Left colon (tissue), 2 donors: ENCODE measurements around the gene TRIM56. TPM values are rescaled to one million over a fixed set of nuclear protein-coding genes. Genes with fewer than 3 reads are reported as not detected.
A peak's percentile ranks its signal among the peaks of the same experiment; 100 is the strongest.
"Not testable (repeated sequence)": the region's sequence is repeated elsewhere in the genome, so short reads cannot be mapped to it uniquely, and the experiment has no call there.

Experiments used
- ATAC-seq: fragments of 200-7000 bp; cut with Tn5 transposase; one replicate; pipeline ENCODE4 v1.9.1; 2020; ENCODE audit warnings: mild to moderate bottlenecking, moderate library complexity
- DNase-seq, 2 donors: peaks; one replicate each; pipeline ENCODE4 v3.0.0-alpha.2; 2020
- intact Hi-C, 2 donors: fragments of 100-400 bp; cut with DNase I in 1 of 2; cut with micrococcal nuclease in 1 of 2; formaldehyde crosslinking; loops; one replicate each; pipeline versions ENCODE4 v1.11.2 to v1.14.0; 2022; cut with DNase I, micrococcal nuclease
- total RNA-seq, 2 donors: library from RNA; stranded (reverse); fragmentation: NEBNext Ultra II Directional; extraction: Animal tissue kit (Norgen Biotek cat#: 25700); gene quantifications; one replicate each; pipeline ENCODE4 v1.2.1, GENCODE V29; 2021
- donor health status: DM: no; HTN: no; CAD: no.
- donor health status: DM: yes; HTN: yes; CAD: no.

Gene TRIM56
- total RNA-seq, 2 donors from 2014 or later: 36.2 to 43.3 TPM

DNA sequence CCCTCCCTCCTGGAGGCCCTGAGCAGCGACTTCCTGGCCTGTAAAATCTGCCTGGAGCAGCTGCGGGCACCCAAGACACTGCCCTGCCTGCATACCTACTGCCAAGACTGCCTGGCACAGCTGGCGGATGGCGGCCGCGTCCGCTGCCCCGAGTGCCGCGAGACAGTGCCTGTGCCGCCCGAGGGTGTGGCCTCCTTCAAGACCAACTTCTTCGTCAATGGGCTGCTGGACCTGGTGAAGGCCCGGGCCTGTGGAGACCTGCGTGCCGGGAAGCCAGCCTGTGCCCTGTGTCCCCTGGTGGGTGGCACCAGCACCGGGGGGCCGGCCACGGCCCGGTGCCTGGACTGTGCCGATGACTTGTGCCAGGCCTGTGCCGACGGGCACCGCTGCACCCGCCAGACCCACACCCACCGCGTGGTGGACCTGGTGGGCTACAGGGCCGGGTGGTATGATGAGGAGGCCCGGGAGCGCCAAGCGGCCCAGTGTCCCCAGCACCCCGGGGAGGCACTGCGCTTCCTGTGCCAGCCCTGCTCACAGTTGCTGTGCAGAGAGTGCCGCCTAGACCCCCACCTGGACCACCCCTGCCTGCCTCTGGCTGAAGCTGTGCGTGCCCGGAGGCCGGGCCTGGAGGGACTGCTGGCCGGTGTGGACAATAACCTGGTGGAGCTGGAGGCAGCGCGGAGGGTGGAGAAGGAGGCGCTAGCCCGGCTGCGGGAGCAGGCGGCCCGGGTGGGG, 2.2 kb downstream of the TRIM56 start:
- ATAC-seq (no peak), DNase-seq (no peak)
- intact Hi-C loops: no loop called here

GRCh38 chr7:101088069-101088425, 2.8 kb downstream of the TRIM56 start:
- ATAC-seq: no peak
- intact Hi-C loops: no loop called here
- no peak for DNase-seq

DNA sequence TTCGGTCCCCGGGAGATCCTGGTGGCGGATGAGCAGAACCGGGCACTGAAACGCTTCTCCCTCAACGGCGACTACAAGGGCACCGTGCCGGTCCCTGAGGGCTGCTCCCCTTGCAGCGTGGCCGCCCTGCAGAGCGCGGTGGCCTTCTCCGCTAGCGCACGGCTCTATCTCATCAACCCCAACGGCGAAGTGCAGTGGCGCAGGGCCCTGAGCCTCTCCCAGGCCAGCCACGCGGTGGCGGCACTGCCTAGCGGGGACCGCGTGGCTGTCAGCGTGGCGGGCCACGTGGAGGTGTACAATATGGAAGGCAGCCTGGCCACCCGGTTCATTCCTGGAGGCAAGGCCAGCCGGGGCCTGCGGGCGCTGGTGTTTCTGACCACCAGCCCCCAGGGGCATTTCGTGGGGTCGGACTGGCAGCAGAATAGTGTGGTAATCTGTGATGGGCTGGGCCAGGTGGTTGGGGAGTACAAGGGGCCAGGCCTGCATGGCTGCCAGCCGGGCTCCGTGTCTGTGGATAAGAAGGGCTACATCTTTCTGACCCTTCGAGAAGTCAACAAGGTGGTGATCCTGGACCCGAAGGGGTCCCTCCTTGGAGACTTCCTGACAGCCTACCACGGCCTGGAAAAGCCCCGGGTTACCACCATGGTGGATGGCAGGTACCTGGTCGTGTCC, 3.7 kb downstream of the TRIM56 start:
- intact Hi-C loops: no loop called here
- no peak for ATAC-seq
- no peak for DNase-seq

DNA sequence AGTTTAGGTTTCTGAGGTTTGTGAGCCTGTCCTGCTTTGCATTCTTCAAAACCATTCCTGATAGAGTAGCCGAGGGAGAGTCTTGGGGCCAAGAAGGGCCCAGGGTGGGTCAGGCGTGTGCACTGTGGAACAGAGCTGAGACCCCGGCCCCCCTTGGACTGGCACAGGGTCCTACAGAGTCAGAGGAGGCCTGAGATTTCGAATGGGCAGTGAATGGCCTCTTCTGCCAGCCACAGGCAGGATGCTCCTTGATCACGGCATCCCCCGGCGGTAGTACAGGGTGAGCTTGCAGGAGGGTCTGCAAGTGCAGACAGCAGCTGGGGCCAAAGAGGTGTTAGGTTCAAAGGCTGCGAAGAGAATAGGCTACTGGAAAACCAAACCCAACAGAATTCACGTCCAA, 4.6 kb downstream of the TRIM56 start:
- DNase-seq (no peak), ATAC-seq (no peak)
- intact Hi-C loops: no loop called here

DNA sequence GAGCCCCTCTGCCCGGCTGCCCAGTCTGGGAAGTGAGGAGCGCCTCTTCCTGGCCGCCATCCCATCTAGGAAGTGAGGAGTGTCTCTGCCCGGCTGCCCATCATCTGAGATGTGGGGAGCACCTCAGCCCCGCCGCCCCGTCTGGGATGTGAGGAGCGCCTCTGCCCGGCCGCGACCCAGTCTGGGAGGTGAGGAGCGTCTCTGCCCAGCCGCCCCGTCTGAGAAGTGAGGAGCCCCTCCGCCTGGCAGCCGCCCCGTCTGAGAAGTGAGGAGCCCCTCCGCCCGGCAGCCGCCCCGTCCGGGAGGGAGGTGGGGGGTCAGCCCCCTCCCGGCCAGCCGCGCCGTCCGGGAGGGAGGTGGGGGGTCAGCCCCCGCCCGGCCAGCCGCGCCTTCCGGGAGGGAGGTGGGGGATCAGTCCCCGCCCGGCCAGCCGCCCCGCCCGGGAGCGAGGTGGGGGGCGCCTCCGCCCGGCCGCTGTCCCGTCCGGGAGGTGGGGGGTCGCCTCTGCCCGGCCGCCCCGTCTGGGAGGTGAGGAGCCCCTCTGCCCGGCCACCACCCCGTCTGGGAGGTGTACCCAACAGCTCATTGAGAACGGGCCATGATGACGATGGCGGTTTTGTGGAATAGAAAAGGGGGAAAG, 7.1 kb downstream of the TRIM56 start:
- ATAC-seq, DNase-seq, intact Hi-C loops: not testable (repeated sequence)

DNA sequence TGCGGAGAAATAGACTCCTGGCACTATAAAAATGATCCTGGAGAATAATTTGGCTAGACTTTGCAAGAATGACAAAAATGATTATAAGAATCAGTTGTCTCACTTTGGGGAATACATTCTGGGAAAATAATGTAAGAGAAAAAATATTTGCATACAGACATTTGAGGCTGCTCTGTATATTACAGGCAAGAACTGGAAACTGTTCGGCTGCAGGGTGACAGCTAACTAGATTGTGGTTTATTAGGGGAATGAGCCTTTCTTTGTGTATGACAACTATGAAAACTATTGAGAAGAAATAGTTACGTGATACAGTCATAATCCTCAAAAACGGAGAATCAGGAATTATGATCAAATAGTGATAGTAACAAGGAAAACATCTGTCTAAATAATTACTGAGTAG, 8.6 kb downstream of the TRIM56 start:
- intact Hi-C loops: no loop called here
- DNase-seq (no peak), ATAC-seq (no peak)

DNA sequence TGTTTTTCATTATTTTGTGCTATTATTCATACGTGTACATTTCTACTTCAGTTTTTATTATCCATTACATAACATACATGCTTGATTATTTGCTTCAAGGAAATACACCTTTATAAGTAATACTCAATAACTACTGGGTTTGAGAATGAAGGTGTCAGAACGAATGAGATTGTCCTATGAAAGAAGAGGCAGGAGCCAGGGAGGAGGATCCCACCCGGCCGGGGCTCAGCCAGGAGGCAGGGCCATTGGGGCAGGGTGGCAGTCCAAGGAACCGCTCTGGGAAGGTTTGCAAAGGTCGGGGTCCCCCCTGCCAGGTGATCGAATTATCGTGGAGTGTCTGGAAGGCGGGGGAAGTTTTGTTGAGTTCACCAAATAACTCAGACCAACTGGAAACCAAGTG, 9.1 kb downstream of the TRIM56 start:
- DNase-seq (no peak), ATAC-seq (no peak)
- intact Hi-C loops: no loop called here

DNA sequence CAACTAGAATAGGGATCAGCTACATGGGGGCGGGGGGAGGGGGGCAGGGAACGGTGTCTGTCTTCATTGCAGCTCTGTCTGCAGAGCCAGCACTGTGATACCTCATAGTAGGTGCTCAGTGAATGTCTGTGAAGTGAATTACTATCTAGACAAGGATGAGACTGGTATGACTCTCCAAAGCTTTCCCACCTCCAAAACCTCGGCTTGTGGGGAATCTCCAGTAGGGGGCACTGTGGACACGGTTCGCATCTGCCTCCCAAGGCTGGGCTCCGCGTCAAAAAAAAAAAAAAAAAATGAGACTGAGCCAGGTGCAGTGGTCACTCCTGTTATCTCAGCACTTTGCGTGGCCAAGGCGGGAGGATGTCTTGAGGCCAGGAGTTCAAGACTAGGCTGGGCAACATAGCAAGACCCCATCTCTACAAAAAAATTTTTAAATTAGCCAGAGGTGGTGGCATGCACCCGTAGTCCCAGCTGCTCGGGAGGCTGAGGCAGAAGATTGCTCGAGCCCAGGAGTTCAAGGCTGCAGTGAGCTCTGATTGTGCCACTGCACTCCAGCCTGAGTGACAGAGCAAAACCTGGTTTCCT, 9.6 kb downstream of the TRIM56 start:
- intact Hi-C loops: no loop called here
- ATAC-seq (peak; percentile 63), DNase-seq (peak in 1 of 2 donors; percentile 53)

DNA sequence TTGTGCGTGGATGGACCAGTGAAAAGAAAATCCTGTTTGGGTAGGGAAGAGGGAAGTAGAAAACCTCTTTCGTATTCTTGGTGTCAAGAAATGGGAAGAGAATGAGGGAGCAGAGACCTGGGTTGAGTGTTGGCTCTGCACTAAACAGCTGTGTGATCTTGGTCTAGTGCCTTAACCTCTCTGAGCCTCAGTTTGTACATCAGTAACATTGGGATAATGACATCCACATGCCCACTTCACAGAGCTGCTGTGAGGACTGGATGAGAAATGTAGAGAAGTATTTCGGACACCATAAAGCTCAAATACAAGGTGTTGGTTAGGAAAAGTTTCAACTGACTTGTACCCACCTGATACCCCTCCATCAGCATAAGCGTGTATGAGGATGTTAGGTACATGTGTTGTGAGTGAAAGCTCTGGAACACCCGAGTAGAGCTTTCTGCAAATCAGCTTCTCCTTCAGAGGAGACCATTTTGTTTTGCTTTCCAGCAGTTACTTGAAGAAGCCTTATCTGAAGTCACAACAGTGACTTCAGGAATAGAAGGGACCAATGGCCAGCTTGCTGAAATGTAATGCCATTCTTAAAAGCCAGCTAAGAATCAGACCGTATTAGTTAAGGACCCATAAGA, 11.2 kb downstream of the TRIM56 start:
- DNase-seq: no peak
- no peak for ATAC-seq
- intact Hi-C loops: no loop called here

GRCh38 chr7:101096957-101097347, 11.7 kb downstream of the TRIM56 start:
- DNase-seq: no peak
- intact Hi-C loops: no loop called here
- peak; percentile 11 for ATAC-seq

DNA sequence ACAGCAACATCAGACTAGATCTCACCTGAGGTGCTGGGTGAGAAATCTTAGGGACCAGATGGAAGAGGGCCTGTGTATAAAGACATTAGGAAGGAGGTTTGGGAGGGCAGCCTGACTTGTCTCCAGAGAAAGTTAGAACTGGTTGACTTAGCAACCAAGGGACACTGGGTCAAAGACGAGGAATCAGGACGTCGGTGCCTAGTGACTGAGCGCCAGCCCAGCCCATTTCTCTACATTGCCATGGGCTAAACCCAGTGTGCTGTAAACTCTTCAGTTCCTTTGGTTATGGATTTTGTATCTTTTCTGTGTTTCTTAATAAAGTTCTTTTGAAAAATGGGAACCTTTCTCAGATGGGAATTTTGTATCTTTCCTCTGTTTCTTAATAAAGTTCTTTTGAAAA, 12.3 kb downstream of the TRIM56 start:
- ATAC-seq (peak; percentile 19), DNase-seq (no peak)
- intact Hi-C loops: no loop called here

DNA sequence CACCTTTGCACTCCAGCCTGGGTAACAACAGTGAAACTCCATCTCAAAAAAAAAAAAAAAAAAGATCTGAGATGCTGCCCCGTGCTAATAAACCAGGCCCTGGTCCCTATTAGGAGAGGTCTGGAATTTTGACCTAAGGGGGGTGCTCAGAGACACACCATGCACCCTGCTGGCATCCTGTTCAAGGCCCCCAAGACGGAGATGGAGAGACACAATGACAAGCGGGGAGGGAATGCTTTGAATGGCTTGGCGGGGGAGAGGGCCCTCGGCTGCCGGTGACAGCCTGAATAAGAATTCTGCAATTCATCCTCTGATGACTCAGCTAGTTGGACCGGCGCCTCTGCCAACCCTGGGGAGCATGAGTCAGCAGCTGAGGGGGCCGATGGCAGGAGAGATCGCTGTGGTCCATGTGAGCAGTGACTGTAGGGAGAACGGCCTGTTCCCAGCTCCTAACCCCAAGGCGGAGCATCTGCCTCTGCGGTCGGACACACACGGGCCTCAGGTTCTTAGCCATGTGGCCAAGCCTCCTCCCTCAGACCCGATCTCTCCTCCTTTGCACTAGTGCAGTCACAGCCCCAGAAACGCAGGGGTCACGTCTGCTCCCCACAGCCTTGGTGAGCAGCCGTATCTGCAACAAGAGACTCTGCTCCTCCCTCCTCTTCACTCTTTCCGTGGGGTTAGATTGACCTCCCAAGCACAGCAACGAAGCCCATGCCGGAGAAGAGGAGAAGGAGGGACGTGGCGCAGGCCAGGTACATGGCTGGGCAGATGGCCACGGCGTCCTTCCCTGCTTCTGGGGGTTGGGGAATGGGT, 14.9 kb downstream of the TRIM56 start:
- ATAC-seq (peak; percentile 45), DNase-seq (peak; percentile 68 to 87)
- intact Hi-C loops: no loop called here

- intact Hi-C loops: no loop called here
- ATAC-seq: no peak
Observed at GRCh38 chr7:101100858-101101847, 15.9 kb downstream of the TRIM56 start.

DNA sequence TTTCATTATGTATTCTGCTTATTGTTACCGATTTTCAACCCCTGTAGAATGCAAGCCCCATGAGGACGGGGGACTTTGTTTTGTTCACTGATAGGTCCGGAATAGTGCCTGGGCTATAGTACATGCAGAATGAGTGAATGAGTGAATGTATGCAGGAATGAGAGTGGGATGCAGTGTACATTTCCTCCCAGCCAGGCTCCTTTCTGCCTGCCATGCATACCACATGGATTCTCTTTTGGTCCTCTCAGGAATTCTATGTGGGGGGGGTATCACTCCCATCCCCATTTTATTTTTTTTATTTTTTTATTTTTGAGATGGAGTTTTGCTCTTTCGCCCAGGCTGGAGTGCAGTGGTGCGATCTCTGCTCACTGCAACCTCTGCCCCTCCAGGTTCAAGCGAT, 16.7 kb downstream of the TRIM56 start:
- intact Hi-C loops: no loop called here
- ATAC-seq: no peak

More at GRCh38 chr7:101100858-101101847, 15.9 kb downstream of the TRIM56 start:
- DNase-seq: no peak

GRCh38 chr7:101103701-101104100, 18.4 kb downstream of the TRIM56 start:
- ATAC-seq: peak; percentile 11
- DNase-seq, intact Hi-C loops: not testable (repeated sequence)

More for the DNA sequence above, 16.7 kb downstream of the TRIM56 start:
- DNase-seq: no peak

GRCh38 chr7:101104193-101104713, 19.0 kb downstream of the TRIM56 start:
- ATAC-seq (no peak), DNase-seq (no peak)
- intact Hi-C loops: no loop called here

DNA sequence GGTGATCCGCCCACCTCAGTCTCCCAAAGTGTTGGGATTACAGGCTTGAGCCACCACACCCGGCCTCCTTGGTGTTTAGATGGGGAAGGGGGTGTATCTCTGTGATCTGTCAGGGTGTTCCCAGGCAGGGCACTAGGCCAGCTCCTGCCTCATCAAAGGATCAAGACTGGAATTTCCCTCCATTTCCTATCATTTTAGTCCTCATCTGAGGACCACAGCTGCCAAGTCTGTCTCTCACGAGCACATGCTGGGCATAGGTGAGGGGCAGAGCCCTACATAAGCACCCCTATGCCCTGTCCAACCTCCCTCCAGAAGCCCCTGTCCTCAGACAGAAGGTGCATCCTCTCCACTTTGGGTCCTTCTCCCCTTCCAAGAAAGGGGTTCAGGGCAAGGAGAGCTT, 19.5 kb downstream of the TRIM56 start:
- intact Hi-C loops: no loop called here
- ATAC-seq (no peak), DNase-seq (no peak)
